GM12878 (cell line): ENCODE measurements around the gene DCLK2.

Source experiments
- CHD1 ChIP-seq: IDR thresholded peaks from 2 replicates; pipeline ENCODE4 v1.6.1; 2012; ENCODE audit warnings: low read depth, low read length, improper control_type of control experiment
- CTCF ChIP-seq, 3 experiments: IDR thresholded peaks in 2 of 3; conservative IDR thresholded peaks in 1 of 3; 2 replicates each; pipeline ENCODE4 v1.5.1; 2011; ENCODE audit warnings: low read depth in 3 of 3, low read length in 3 of 3, mild to moderate bottlenecking in 3 of 3, control low read depth in 2 of 3, moderate library complexity in 2 of 3, inconsistent platforms in 1 of 3, mixed read lengths in 1 of 3; ENCODE audit not compliant: control insufficient read depth in 2 of 3, insufficient read depth in 1 of 3; ENCODE audit errors: extremely low read depth in 1 of 3
- EP300 ChIP-seq, 2 experiments: fragments of 150-350 bp in 1 of 2; IDR thresholded peaks; 2 replicates each; pipeline ENCODE4 v1.6.1; 2011 to 2012; ENCODE audit warnings: low read depth in 2 of 2, low read length in 2 of 2, borderline replicate concordance in 1 of 2, improper control_type of control experiment in 1 of 2, inconsistent platforms in 1 of 2; ENCODE audit not compliant: control insufficient read depth in 1 of 2
- RAD21 ChIP-seq: IDR thresholded peaks from 2 replicates; pipeline ENCODE4 v1.6.1; 2011; ENCODE audit warnings: mild to moderate bottlenecking, low read depth, low read length, moderate library complexity; ENCODE audit not compliant: insufficient read depth
- RFX5 ChIP-seq: IDR thresholded peaks from 2 replicates; pipeline ENCODE4 v1.6.1; 2011; ENCODE audit warnings: low read depth, low read length, improper control_type of control experiment
- SMARCA5 ChIP-seq: fragments of 450-650 bp; IDR thresholded peaks from 2 replicates; pipeline ENCODE4 v1.6.1; 2017; ENCODE audit warnings: mild to moderate bottlenecking
- TARDBP ChIP-seq: IDR thresholded peaks from 2 replicates; pipeline ENCODE4 v1.6.1; 2016; ENCODE audit warnings: borderline replicate concordance
- ZBED1 ChIP-seq: IDR thresholded peaks from 2 replicates; pipeline ENCODE4 v1.6.1; 2016; ENCODE audit warnings: borderline replicate concordance
- ZBTB33 ChIP-seq: fragments of 450-650 bp; IDR thresholded peaks from 2 replicates; pipeline ENCODE4 v1.6.1; 2017; ENCODE audit warnings: mild to moderate bottlenecking

- TF ChIP-seq RFX5 (no peak), CHD1 (no peak), ZBTB33 (no peak), EP300 (IDR thresholded peaks at IDR 0.05; ENCODE audit: borderline replicate concordance in 1 of 2, control insufficient read depth in 1 of 2, low read depth in 2 of 2, low read length in 2 of 2) (no peak), TARDBP (no peak), SMARCA5 (no peak), ZBED1 (no peak), RAD21 (no peak), CTCF (IDR thresholded peaks at IDR 0.05 in 2 of 3, conservative IDR thresholded peaks at IDR 0.05 in 1 of 3; ENCODE audit: control insufficient read depth in 2 of 3, extremely low read depth in 1 of 3, insufficient read depth in 1 of 3, low read depth in 3 of 3, low read length in 3 of 3) (no peak)
Observed at GRCh38 chr4:150178161-150178560, 99.9 kb downstream of the DCLK2 start.
